AG04450 (cell line): ENCODE data around the gene S100G. TPM values are rescaled to one million over a fixed set of nuclear protein-coding genes. Genes with fewer than 3 reads are reported as not detected.

Experiments
- CTCF ChIA-PET: fragments of 300-600, 350-600 bp; formaldehyde crosslinking; extraction: SDS; loops from one replicate; lab custom pipeline; 2022; ENCODE audit warnings: antibody characterized with exemption, inconsistent platforms; lab: Charles Lee
- POLR2A ChIA-PET: fragments of 350-600 bp; formaldehyde crosslinking; extraction: SDS; loops from one replicate; lab custom pipeline; 2021; ENCODE audit warnings: antibody characterized with exemption, inconsistent platforms; lab: Yijun Ruan, JAX
- DNase-seq: peaks from one replicate; pipeline ENCODE4 v3.0.0-alpha.2; 2011; ENCODE audit warnings: low read depth, low spot score
- H3K27ac ChIP-seq: one replicate; pipeline ENCODE4 v1.5.1; 2012; ENCODE audit warnings: low read depth, low read length, control low read depth
- H3K27me3 ChIP-seq: one replicate; pipeline ENCODE4 v1.6.0; 2012; ENCODE audit warnings: low read length; ENCODE audit not compliant: control insufficient read depth, insufficient read depth
- H3K4me3 ChIP-seq: 2 replicates; pipeline ENCODE4 v1.5.1; 2011; ENCODE audit warnings: mild to moderate bottlenecking, low read depth, low read length, control low read depth
- H3K9me3 ChIP-seq: 2 replicates; pipeline ENCODE4 v1.5.1; 2012; ENCODE audit warnings: low read length; ENCODE audit not compliant: control insufficient read depth, insufficient read depth
- CTCF ChIP-seq: IDR thresholded peaks from 2 replicates; pipeline ENCODE4 v1.5.1; 2011; ENCODE audit warnings: low read depth, low read length, control low read depth, inconsistent platforms
- polyA plus RNA-seq: library from polyadenylated mRNA; depleted of rRNA; stranded (reverse); fragments of >200 nt; gene quantifications from 2 replicates; pipeline ENCODE4 v1.2.3, GENCODE V29; 2011

The S100G gene
- polyA plus RNA-seq, 1 experiment, result not detected

- Histone ChIP-seq H3K9me3 (no peaks in the 10 kb centered on the region; the same call in 1 of the 2 replicates), H3K27ac (no peak overlapping the region), H3K27me3 (no peaks in the 10 kb centered on the region), H3K4me3 (no peak overlapping the region)
- POLR2A ChIA-PET, result no interaction called here
- CTCF ChIA-PET, result interaction anchor here (1.3 kb wide), 1 partner anchor 204 kb away, joined by 3 read pairs; no protein-coding TSS in a partner anchor
- TF ChIP-seq CTCF, result no peak
- no peak for DNase-seq
Measured at GRCh38 chrX:16640823-16641222, 9.1 kb upstream of the S100G start.

- Histone ChIP-seq H3K9me3 (no peaks in the 10 kb centered on the region), H3K27me3 (no peaks in the 10 kb centered on the region), H3K27ac (peak overlapping the region; percentile 65), H3K4me3 (no peak overlapping the region)
- ChIA-PET POLR2A (no interaction called here), CTCF (no interaction called here)
- TF ChIP-seq CTCF, result no peak
- no peak for DNase-seq
Measured at GRCh38 chrX:16643176-16643575, 6.8 kb upstream of the S100G start.

GRCh38 chrX:16646366-16647138 lies 3.4 kb upstream of the S100G start:
- Histone ChIP-seq H3K27ac (no peak overlapping the region), H3K9me3 (no peaks in the 10 kb centered on the region), H3K4me3 (no peak overlapping the region), H3K27me3 (no peaks in the 10 kb centered on the region)
- TF ChIP-seq CTCF, result no peak
- POLR2A ChIA-PET, result no interaction called here
- CTCF ChIA-PET, result no interaction called here
- DNase-seq, result no peak

GRCh38 chrX:16651391-16652024 lies 1.6 kb downstream of the S100G start:
- CTCF ChIA-PET, result no interaction called here
- no peak for DNase-seq
- no peak overlapping the region for H3K4me3 ChIP-seq
- TF ChIP-seq CTCF, result no peak
- no peak overlapping the region for H3K27ac ChIP-seq
- no peaks in the 10 kb centered on the region for H3K27me3 ChIP-seq
- no peaks in the 10 kb centered on the region for H3K9me3 ChIP-seq
- POLR2A ChIA-PET, result no interaction called here

GRCh38 chrX:16653424-16653823 lies 3.5 kb downstream of the S100G start:
- TF ChIP-seq CTCF, result no peak
- H3K9me3 ChIP-seq, result no peaks in the 10 kb centered on the region
- ChIA-PET POLR2A (no interaction called here), CTCF (no interaction called here)
- H3K4me3 ChIP-seq, result no peak overlapping the region
- DNase-seq, result no peak
- H3K27me3 ChIP-seq, result no peaks in the 10 kb centered on the region
- H3K27ac ChIP-seq, result no peak overlapping the region
